NCI-H69 (cell line): ENCODE measurements around the gene ST8SIA6.

ENCODE experiments used
- DNase-seq: peaks from one replicate; lab custom pipeline; 2025; lab: John Stamatoyannopoulos, UW

The ST8SIA6 gene

GRCh38 chr10:17386021-17386420, 68.4 kb downstream of the ST8SIA6 start:
- no peak for DNase-seq

- DNase-seq, result no peak
These were observed 69.3 kb downstream of the ST8SIA6 start for GRCh38 chr10:17385066-17385465.

DNA sequence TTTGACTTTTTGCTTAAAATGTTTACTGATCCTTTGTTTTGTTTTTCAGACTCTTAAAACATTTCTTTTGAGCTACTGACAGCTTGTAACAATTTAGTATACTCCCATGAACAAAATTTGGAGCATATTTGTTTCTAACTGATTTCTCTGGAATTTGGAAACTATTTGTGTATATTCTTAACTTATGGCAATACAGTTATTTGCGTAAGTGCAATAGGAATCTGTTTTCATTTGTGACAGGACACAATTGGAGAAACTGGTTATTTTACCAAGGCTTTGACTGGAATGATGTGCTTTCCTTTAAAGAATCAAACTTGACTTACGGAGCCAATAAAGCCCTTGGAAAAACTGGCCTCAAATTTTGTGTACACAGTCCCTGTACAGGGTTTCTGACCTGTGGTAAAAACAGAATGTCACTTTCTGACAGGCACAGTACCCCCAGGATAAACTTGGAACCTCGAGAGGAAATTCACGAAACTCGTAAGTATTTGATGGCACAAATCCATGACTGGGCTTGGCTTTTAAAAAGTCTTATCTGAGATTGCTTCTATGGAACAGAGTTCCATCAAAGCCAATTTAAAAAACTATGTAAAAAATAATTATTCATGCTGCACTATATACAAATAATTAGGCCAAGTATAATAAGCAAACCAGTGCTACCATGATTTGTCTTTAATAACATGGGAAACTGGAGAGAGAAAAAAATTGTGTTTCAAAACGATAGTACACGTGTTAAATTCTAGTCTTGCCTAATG, 70.4 kb downstream of the ST8SIA6 start:
- no peak for DNase-seq

DNA sequence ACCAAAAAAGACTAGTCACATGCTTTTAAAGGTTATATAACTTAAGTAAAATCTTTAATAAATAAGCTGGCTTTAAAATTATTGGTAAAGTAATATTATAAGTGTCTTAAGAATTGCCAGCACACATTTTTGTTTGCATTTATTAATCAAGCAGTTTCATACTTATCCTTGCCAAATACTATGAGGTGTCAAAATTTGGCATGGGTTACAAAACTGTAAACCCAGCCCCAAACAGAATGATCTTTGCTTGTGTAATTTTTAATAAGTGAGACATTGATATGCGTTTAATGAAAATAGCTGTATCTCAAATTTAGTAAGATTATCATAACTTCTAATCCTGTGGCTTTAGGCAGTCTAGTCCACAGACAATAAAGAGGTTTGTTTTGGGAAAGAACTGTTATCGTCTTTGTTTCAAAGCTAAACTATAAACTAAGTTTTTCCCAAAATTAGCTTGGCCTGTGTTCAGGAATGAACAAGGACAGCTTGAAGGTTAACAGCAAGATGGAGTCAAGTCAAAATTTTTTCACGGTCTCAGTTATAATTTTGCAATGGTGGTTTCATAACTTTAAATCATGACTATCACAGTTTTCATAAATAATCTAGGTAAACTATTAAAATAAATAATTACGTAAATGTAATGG, 72.8 kb downstream of the ST8SIA6 start:
- DNase-seq, result no peak

DNA sequence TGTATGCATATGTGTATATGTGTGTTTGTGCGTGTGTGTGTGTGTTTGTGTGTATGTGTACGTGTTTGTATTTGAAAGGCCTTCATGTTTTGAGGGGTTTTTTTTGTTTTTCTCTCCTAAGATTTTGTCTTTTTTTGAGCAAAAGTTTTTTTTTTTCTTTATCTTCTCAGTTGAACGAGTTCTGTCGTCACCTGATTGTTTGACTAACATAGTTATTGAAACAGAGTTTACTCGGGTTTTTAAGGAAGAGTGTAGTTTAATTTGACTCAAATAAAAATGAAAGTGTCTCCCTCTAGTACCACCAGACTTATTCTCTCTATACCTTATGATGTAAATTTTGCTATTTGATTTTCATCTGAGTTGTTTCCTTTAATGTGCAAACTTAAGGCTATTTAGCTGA, 73.5 kb downstream of the ST8SIA6 start:
- DNase-seq, result no peak

GRCh38 chr10:17380016-17380415, 74.4 kb downstream of the ST8SIA6 start:
- DNase-seq, result no peak

DNA sequence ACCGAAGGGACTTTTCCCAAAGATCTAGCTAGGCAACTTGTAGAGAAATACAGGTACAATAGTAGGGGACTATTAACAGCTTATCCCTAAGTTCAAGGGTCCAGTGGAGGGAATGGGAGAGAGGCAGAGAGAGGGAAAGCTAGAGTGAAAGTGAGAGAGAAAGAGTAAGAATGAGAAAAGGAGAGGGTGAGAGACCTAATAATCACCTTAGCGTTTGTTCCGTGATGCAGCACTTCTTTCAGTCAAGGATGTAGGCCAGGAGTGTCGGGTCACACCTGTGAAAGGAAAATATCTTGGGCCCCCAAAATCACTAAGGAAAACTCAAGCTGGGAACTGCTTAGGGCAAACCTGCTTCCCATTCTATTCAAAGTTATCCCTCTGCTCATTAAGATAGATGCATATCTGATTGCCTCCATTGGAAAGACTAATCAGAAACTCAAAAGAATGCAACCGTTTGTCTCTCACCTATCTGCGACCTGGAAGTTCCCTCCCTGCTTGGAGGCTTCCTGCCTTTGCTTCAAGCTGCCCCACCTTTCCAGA, 75.2 kb downstream of the ST8SIA6 start:
- no peak for DNase-seq

DNA sequence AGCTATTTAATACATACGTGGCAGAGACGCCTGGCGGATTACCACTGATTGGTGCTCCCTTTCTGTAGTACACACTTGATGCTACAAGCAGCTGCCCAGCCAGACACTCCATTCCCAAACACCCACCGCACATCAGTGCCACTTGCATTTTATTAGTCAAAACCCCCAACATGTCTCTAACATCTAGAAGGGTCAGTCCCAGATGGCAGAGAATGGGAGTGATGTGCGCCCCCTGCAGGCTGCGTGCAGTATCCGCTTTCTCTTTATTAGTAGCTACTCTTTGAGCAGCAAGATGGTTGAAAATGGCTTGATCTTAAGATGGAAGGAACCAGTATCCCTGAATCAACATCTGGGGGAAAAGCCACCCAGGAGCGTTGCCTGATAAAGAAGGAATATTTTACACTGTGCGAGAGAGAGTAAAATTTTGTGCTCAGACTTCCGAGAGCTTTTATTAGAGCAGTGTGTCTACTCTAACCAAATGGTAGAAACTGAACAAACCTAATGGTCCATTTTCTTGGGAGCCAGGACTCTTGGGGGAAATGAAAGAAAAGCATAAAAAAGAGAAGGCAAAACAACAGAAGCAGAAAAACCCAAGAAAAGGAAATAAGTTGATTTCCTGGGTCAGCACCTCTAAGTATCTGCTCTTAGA, 78.3 kb downstream of the ST8SIA6 start:
- DNase-seq, result no peak

DNA sequence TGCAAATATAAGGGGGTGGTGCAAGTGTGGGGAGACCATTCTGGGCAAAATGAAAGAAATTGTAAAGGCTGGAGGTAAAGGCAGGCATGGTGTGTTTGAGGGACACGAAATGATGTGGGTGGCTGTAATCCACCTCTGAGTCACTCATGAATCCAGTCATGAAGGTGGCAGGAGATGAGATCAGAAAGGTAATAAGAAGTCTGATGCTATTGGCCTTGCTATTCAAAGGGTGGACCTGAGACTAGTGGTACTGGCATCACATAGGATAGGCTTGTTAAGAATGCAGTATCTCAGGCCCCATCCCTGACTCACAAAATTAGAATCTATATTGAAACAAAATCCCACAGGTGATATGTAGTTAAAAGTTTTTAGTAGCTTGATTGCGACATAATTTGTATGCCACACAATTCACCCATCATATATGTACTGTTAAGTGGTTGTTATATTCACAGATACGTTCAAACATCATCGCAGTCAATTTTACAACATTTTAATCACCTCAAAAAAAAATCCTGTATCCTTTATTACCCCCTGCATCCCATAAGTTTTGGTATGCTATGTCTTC, 85.6 kb downstream of the ST8SIA6 start:
- no peak for DNase-seq

DNA sequence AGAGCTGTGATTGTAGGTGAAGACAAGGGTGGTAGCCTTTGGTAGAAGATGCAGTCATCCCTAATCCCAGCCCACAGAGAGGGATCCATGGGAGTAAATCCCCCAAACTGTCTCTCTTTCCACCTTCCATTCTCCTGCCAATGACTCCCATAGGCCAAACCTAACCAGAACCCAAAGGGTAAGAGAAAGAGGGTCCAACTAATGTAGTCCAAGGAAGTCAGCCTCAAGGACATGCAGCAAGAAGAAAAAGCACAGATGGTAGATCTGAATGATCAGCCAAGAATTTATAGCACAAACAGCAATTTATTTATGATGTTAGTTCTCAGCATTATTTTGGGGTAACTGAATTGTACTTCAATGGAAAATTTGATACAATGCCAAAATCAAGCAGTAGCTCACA, 87.7 kb downstream of the ST8SIA6 start:
- no peak for DNase-seq

GRCh38 chr10:17365402-17365801, 89.0 kb downstream of the ST8SIA6 start:
- no peak for DNase-seq

DNA sequence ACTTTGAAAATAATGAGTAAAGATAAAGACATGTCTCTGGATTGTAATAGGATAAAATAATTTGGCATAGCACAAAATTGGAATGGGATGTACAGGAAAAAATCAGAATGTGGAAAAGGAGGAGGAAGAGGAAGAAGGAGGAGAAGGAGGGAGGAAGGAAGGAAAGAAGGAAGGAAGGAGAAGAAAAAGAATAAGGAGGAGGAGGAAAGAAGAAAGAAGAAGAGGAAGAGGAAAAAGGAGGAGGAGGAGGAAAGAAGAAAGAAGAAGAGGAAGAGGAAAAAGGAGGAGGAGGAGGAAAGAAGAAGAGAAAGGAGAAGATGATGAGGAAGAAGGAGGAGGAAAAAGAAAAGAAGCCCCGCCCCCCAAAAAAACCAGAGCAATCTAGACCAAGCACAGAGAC, 95.9 kb downstream of the ST8SIA6 start:
- no peak for DNase-seq

GRCh38 chr10:17357781-17358180, 96.6 kb downstream of the ST8SIA6 start:
- DNase-seq, result no peak

GRCh38 chr10:17356820-17357219, 97.6 kb downstream of the ST8SIA6 start:
- no peak for DNase-seq

- DNase-seq, result no peak
These were observed 99.6 kb downstream of the ST8SIA6 start for GRCh38 chr10:17354781-17355180.

DNA sequence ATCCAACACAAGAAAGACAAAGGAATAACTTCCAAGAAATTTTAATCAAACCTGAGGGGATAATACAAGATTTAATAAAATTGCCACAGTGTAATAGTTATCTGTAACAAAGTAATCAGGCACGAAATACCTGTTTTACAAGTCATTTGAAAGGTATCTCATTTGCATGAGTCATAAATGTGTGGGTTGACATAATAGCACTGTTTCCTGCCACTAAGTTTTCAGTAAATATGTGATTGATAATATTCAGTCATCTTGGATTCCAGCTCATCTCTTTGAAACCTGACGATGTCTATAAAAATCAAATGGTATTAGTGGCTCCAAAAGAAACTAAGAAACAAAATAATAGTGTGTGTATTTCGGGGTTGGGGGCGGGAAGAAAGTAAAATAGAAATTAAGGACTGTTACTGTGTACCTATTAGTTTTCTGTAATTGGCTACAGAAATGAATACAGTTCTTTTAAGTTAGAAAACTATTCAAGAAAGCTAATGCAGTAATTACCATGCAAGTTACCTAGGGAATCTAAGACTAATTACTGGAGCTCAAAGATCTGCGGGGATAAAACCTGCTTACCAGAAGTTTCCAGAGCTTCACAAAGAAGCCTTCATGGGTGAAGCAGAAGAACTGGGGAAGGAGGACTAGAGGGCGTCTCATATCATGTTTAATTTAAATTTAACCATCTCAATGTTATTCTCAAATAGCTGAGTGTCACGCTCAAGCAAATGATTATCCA, 100.7 kb downstream of the ST8SIA6 start:
- DNase-seq, result no peak

GRCh38 chr10:17352583-17352982, 101.8 kb downstream of the ST8SIA6 start:
- no peak for DNase-seq

GRCh38 chr10:17351506-17351905, 102.9 kb downstream of the ST8SIA6 start:
- DNase-seq, result no peak

GRCh38 chr10:17349717-17350116, 104.7 kb downstream of the ST8SIA6 start:
- DNase-seq, result no peak

- peak; percentile 36 for DNase-seq
These were observed 105.7 kb downstream of the ST8SIA6 start for GRCh38 chr10:17348501-17349349.

- no peak for DNase-seq
These were observed 106.3 kb downstream of the ST8SIA6 start for GRCh38 chr10:17348011-17348500.
